K562 (cell line): ENCODE results near the gene SEC61A1. TPM values are rescaled to one million over a fixed set of nuclear protein-coding genes. Genes with fewer than 3 reads are reported as not detected.

Source experiments
- ATF7 ChIP-seq: fragments of 450-650 bp; IDR thresholded peaks from 2 replicates; pipeline ENCODE4 v1.7.1; 2014; ENCODE audit warnings: mild to moderate bottlenecking, moderate library complexity
- L3MBTL2 ChIP-seq: fragments of 450-650 bp; IDR thresholded peaks from 2 replicates; pipeline ENCODE4 v1.6.1; 2016; ENCODE audit warnings: mild to moderate bottlenecking, moderate library complexity
- NR2C2 ChIP-seq, 2 experiments: fragments of 200-800 bp in 1 of 2; sonication (Bioruptor generic) in 1 of 2; sonication (generic) in 1 of 2; formaldehyde crosslinking in 1 of 2; IDR thresholded peaks; 2 replicates each; pipeline versions ENCODE4 v1.6.1 to v1.8.0; 2016 to 2022; ENCODE audit warnings: mild to moderate bottlenecking in 1 of 2, missing compliant biosample characterization in 1 of 2, missing genetic modification characterization in 1 of 2, missing genetic modification reagents in 1 of 2
- RCOR1 ChIP-seq, 2 experiments: IDR thresholded peaks; 2 replicates each; pipeline ENCODE4 v1.6.1; 2012; ENCODE audit warnings: low read depth in 2 of 2, low read length in 2 of 2, borderline replicate concordance in 1 of 2, improper control_type of control experiment in 1 of 2
- RFX1 ChIP-seq: fragments of 450-650 bp; IDR thresholded peaks from 2 replicates; pipeline ENCODE4 v1.6.1; 2016; ENCODE audit warnings: mild to moderate bottlenecking, moderate library complexity
- RHOXF2B ChIP-seq: fragments of 250-450 bp; sonication (Bioruptor Pico); conservative IDR thresholded peaks from 2 replicates; pipeline ENCODE4 v1.5.1; 2021
- ZNF766 ChIP-seq: fragments of 200-800 bp; sonication (Bioruptor generic); conservative IDR thresholded peaks from 2 replicates; pipeline ENCODE4 v1.6.1; 2016; ENCODE audit warnings: missing genetic modification characterization, missing compliant biosample characterization
- polyA plus RNA-seq, 8 experiments: library from polyadenylated mRNA; depleted of rRNA in 4 of 8; stranded (reverse) in 5 of 8; unstranded in 3 of 8; fragments of >200 nt; fragmentation: Nextera tagmentation in 2 of 8; fragmentation: Illumina TruSeq in 1 of 8; extraction: Ambion mirVana in 2 of 8; extraction: Trizol in 1 of 8; gene quantifications; 2 replicates each; pipeline versions ENCODE4 v1.2.1 to v1.2.3, GENCODE V29; 2011 to 2014; ENCODE audit warnings: inconsistent platforms in 1 of 8, missing spikeins in 1 of 8
- total RNA-seq, 7 experiments: library from RNA; depleted of rRNA in 6 of 7; stranded (reverse); fragments of >200 nt in 6 of 7; fragmentation: Illumina TruSeq in 2 of 7; extraction: Trizol in 2 of 7; gene quantifications; 2 replicates each; pipeline versions ENCODE4 v1.2.1 to v1.2.3, GENCODE V29; 2011 to 2021; ENCODE audit warnings: low replicate concordance in 1 of 7
- TF ChIP-seq, protein P1 (sequence below), 3 experiments: IDR thresholded peaks in 2 of 3; conservative IDR thresholded peaks in 1 of 3; 2 replicates each; pipeline ENCODE4 v1.5.1; 2011 to 2012; ENCODE audit warnings: low read length in 3 of 3, mild to moderate bottlenecking in 3 of 3, control low read depth in 2 of 3, improper control_type of control experiment in 1 of 3, inconsistent platforms in 1 of 3, low read depth in 1 of 3, mixed read lengths in 1 of 3, moderate library complexity in 1 of 3; ENCODE audit not compliant: insufficient read depth in 2 of 3
- TF ChIP-seq, protein P2 (sequence below), 2 experiments: fragments of 450-650 bp; formaldehyde crosslinking in 1 of 2; IDR thresholded peaks; 2 replicates each; pipeline versions ENCODE4 v1.4.0 to v1.6.1; 2014 to 2020; ENCODE audit warnings: mild to moderate bottlenecking in 2 of 2, borderline replicate concordance in 1 of 2, low read depth in 1 of 2
- TF ChIP-seq, protein P3 (sequence below): sonication (generic); formaldehyde crosslinking; IDR thresholded peaks from 2 replicates; pipeline ENCODE4 v1.8.0; 2022; ENCODE audit warnings: missing genetic modification reagents, mild to moderate bottlenecking, moderate library complexity, borderline replicate concordance
- TF ChIP-seq, protein P4 (sequence below): fragments of 450-650 bp; IDR thresholded peaks from 2 replicates; pipeline ENCODE4 v1.6.1; 2016

SEC61A1 gene
- total and polyA plus RNA-seq, 9 of the 15 experiments (the other 6 are each of a cell fraction or from before 2014, with no cell fraction given): 1.9 to 140 (median 79.1) TPM

DNA sequence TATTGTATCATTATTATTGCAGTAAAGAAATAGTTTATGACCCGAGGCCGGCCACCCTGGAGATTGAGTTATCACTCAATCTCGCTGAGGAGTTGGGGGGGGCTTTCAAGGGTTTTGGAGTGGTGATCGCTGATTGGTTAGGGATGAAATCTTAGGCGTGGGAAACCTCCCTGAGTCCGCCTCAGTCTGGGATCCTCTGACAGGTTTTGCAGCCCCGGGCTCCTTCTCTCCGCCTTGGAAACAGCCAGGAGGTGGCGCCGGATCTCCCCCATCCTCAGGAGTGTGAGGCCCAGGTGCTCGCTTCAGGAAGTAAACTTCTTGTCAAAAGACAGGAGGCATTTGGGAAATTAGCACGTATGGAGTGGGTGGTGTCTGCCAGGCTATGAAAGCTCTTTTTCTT is 41.1 kb upstream of the SEC61A1 start (continued):
- TF ChIP-seq L3MBTL2: peak; percentile 70
- 0 out of 2 replicates have a peak, but pooled peaks have one; percentile 74 for TF ChIP-seq ZNF766 (CRISPR knock-in tag)
- no peak for TF ChIP-seq NR2C2 (CRISPR knock-in tag; IDR thresholded peaks at IDR 0.05)
- TF ChIP-seq NR2C2 (tag; IDR thresholded peaks at IDR 0.05): no peak
- no peak for TF ChIP-seq RHOXF2B (CRISPR knock-in tag)
- TF ChIP-seq, protein P1, sequence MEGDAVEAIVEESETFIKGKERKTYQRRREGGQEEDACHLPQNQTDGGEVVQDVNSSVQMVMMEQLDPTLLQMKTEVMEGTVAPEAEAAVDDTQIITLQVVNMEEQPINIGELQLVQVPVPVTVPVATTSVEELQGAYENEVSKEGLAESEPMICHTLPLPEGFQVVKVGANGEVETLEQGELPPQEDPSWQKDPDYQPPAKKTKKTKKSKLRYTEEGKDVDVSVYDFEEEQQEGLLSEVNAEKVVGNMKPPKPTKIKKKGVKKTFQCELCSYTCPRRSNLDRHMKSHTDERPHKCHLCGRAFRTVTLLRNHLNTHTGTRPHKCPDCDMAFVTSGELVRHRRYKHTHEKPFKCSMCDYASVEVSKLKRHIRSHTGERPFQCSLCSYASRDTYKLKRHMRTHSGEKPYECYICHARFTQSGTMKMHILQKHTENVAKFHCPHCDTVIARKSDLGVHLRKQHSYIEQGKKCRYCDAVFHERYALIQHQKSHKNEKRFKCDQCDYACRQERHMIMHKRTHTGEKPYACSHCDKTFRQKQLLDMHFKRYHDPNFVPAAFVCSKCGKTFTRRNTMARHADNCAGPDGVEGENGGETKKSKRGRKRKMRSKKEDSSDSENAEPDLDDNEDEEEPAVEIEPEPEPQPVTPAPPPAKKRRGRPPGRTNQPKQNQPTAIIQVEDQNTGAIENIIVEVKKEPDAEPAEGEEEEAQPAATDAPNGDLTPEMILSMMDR (IDR thresholded peaks at IDR 0.05 in 2 of 3, conservative IDR thresholded peaks at IDR 0.05 in 1 of 3; ENCODE audit: insufficient read depth in 2 of 3, low read depth in 1 of 3, low read length in 3 of 3): peak; percentile 49 to 65 (median 56)
- TF ChIP-seq, protein P2, sequence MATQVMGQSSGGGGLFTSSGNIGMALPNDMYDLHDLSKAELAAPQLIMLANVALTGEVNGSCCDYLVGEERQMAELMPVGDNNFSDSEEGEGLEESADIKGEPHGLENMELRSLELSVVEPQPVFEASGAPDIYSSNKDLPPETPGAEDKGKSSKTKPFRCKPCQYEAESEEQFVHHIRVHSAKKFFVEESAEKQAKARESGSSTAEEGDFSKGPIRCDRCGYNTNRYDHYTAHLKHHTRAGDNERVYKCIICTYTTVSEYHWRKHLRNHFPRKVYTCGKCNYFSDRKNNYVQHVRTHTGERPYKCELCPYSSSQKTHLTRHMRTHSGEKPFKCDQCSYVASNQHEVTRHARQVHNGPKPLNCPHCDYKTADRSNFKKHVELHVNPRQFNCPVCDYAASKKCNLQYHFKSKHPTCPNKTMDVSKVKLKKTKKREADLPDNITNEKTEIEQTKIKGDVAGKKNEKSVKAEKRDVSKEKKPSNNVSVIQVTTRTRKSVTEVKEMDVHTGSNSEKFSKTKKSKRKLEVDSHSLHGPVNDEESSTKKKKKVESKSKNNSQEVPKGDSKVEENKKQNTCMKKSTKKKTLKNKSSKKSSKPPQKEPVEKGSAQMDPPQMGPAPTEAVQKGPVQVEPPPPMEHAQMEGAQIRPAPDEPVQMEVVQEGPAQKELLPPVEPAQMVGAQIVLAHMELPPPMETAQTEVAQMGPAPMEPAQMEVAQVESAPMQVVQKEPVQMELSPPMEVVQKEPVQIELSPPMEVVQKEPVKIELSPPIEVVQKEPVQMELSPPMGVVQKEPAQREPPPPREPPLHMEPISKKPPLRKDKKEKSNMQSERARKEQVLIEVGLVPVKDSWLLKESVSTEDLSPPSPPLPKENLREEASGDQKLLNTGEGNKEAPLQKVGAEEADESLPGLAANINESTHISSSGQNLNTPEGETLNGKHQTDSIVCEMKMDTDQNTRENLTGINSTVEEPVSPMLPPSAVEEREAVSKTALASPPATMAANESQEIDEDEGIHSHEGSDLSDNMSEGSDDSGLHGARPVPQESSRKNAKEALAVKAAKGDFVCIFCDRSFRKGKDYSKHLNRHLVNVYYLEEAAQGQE (IDR thresholded peaks at IDR 0.05; ENCODE audit: borderline replicate concordance): peak; percentile 31; the same call in 1 of the 2 replicates
- TF ChIP-seq, protein P2 (CRISPR knock-in tag; IDR thresholded peaks at IDR 0.05; ENCODE audit: low read depth): no peak
- no peak for TF ChIP-seq RFX1
- peak in 1 of 2 experiments; percentile 42; a peak in 1 of 4 replicates for TF ChIP-seq RCOR1 (IDR thresholded peaks at IDR 0.05; ENCODE audit: borderline replicate concordance in 1 of 2, low read depth in 2 of 2, low read length in 2 of 2)
- TF ChIP-seq, protein P3, sequence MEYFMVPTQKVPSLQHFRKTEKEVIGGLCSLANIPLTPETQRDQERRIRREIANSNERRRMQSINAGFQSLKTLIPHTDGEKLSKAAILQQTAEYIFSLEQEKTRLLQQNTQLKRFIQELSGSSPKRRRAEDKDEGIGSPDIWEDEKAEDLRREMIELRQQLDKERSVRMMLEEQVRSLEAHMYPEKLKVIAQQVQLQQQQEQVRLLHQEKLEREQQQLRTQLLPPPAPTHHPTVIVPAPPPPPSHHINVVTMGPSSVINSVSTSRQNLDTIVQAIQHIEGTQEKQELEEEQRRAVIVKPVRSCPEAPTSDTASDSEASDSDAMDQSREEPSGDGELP (CRISPR knock-in tag): no peak
- TF ChIP-seq, protein P4, sequence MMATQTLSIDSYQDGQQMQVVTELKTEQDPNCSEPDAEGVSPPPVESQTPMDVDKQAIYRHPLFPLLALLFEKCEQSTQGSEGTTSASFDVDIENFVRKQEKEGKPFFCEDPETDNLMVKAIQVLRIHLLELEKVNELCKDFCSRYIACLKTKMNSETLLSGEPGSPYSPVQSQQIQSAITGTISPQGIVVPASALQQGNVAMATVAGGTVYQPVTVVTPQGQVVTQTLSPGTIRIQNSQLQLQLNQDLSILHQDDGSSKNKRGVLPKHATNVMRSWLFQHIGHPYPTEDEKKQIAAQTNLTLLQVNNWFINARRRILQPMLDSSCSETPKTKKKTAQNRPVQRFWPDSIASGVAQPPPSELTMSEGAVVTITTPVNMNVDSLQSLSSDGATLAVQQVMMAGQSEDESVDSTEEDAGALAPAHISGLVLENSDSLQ: peak; percentile 45
- peak; percentile 22; the same call in 1 of the 2 replicates for TF ChIP-seq ATF7
